Loucy (cell line): ENCODE results near the gene KAT6B.
A peak's percentile ranks its signal among the peaks of the same experiment; 100 is the strongest.

Source experiments
- H2AFZ ChIP-seq: fragments of 200-600 bp; sonication (generic); 2 replicates; pipeline ENCODE4 v1.6.0; 2016; ENCODE audit warnings: antibody characterized with exemption, mild to moderate bottlenecking, low read length, moderate library complexity
- H3F3A ChIP-seq: fragments of 200-600 bp; 2 replicates; pipeline ENCODE4 v1.6.0; 2016; ENCODE audit warnings: antibody characterized with exemption, low read depth, mild to moderate bottlenecking
- H3K27me3 ChIP-seq: fragments of 200-600 bp; sonication (generic); 2 replicates; pipeline ENCODE4 v1.6.1; 2014; ENCODE audit warnings: low read length, mild to moderate bottlenecking; ENCODE audit not compliant: insufficient read depth, poor library complexity, severe bottlenecking
- H3K36me3 ChIP-seq: fragments of 200-600 bp; sonication (generic); 2 replicates; pipeline ENCODE4 v1.6.1; 2016; ENCODE audit warnings: low read length; ENCODE audit not compliant: insufficient read depth
- H3K4me1 ChIP-seq: fragments of 200-600 bp; sonication (generic); 2 replicates; pipeline ENCODE4 v1.5.1; 2014; ENCODE audit warnings: low read length, mild to moderate bottlenecking; ENCODE audit not compliant: insufficient read depth, poor library complexity, severe bottlenecking
- H3K4me2 ChIP-seq: fragments of 200-600 bp; sonication (generic); 2 replicates; pipeline ENCODE4 v1.6.0; 2014; ENCODE audit warnings: antibody characterized with exemption, low read length, low read depth, mild to moderate bottlenecking; ENCODE audit not compliant: poor library complexity, severe bottlenecking
- H3K4me3 ChIP-seq: fragments of 200-600 bp; sonication (generic); 2 replicates; pipeline ENCODE4 v1.5.1; 2014; ENCODE audit warnings: low read length, mild to moderate bottlenecking, mixed read lengths; ENCODE audit not compliant: poor library complexity, severe bottlenecking
- H3K79me2 ChIP-seq: fragments of 200-600 bp; sonication (generic); 2 replicates; pipeline ENCODE4 v1.6.1; 2014; ENCODE audit warnings: low read length; ENCODE audit not compliant: insufficient read depth
- H3K9ac ChIP-seq: fragments of 200-600 bp; sonication (generic); 2 replicates; pipeline ENCODE4 v1.6.0; 2014; ENCODE audit warnings: mild to moderate bottlenecking, low read depth, low read length, moderate library complexity; ENCODE audit not compliant: poor library complexity, severe bottlenecking
- H3K9me2 ChIP-seq: fragments of 200-600 bp; sonication (generic); replicated peaks from 2 replicates; pipeline ENCODE4 v1.6.1; 2016; ENCODE audit warnings: low read depth, low read length, mixed read lengths
- H3K9me3 ChIP-seq: fragments of 200-600 bp; sonication (generic); 2 replicates; pipeline ENCODE4 v1.6.1; 2014; ENCODE audit warnings: mild to moderate bottlenecking, antibody characterized with exemption, low read length, low read depth; ENCODE audit not compliant: insufficient read depth
- H4K20me1 ChIP-seq: fragments of 200-600 bp; sonication (generic); 2 replicates; pipeline ENCODE4 v1.6.0; 2014; ENCODE audit warnings: antibody characterized with exemption, low read length, mild to moderate bottlenecking; ENCODE audit not compliant: insufficient read depth, poor library complexity, severe bottlenecking
- CTCF ChIP-seq: fragments of 200-600 bp; sonication (generic); conservative IDR thresholded peaks from 2 replicates; pipeline ENCODE4 v1.5.1; 2014; ENCODE audit warnings: mild to moderate bottlenecking, antibody characterized with exemption, low read length
- EZH2phosphoT487 ChIP-seq: fragments of 200-600 bp; IDR thresholded peaks from 2 replicates; pipeline ENCODE4 v1.6.1; 2018; ENCODE audit warnings: antibody characterized with exemption, mild to moderate bottlenecking, moderate library complexity, borderline replicate concordance

KAT6B gene

DNA sequence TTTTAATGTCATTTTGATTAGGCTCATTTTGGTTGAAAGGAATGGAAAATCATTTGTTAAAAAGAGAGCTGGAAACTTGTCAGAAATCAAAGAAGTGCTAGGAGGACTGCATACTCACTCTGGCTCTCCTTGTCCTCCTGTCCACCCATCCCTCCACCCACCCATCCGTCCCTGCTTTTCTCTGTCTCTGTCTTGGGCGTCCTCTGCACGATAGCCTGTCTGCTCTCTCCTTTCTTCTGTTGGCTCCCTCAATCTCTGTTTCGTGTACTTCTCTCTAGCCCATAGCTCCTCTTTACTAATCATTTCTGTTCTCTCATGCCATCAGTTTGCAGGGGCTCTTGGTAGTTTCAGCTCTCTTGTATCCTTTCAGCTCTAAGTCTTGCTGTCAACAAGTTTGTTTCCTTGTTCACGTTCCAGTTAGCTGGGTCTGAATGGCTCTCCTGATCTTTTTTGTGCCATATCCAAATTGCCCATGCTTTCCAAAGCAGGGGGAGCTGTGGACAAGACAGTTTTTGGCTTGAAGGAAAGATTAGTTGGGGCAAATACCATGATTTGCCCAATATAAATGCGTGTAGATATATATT, 75.6 kb downstream of the KAT6B start:
- no peaks in the 10 kb centered on the region for H3K9me2 ChIP-seq
- no peak overlapping the region for H3K4me3 ChIP-seq
- peaks cover 93% of the 10 kb centered on the region for H3K4me1 ChIP-seq
- no peak for TF ChIP-seq EZH2phosphoT487
- no peak for TF ChIP-seq CTCF
- H4K20me1 ChIP-seq: peaks cover 17% of the 10 kb centered on the region
- peaks cover 92% of the 10 kb centered on the region for H3K79me2 ChIP-seq
- no peaks in the 10 kb centered on the region for H3K27me3 ChIP-seq
- no peaks in the 10 kb centered on the region for H3K36me3 ChIP-seq
- no peak overlapping the region for H2AFZ ChIP-seq
- peaks cover 18% of the 10 kb centered on the region for H3F3A ChIP-seq
- H3K4me2 ChIP-seq: no peak overlapping the region
- no peak overlapping the region for H3K9ac ChIP-seq
- H3K9me3 ChIP-seq: no peaks in the 10 kb centered on the region

DNA sequence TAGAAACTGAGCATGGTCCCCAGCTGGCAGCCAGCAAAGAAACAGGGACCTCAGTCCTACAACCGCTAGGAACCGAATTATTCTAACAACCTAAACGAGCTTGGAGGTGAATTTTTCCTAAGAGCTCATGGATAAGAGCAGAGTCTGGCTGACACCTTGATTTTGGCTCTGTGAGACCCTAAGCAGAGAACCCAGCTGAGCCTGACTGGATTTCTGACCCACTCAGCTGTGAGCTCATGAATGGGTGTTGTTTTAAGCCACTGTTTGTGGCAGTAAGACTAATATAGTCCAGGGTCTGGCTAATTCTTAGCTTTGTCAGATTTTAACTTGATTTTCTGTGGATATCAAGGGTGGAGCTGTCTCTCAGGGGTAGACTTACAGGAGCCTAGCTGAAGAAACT, 77.1 kb downstream of the KAT6B start:
- Histone ChIP-seq H3K9me2 (no peaks in the 10 kb centered on the region), H3F3A (peaks cover 17% of the 10 kb centered on the region), H3K4me1 (peaks cover 93% of the 10 kb centered on the region), H3K27me3 (no peaks in the 10 kb centered on the region), H3K4me2 (no peak overlapping the region), H3K4me3 (no peak overlapping the region), H2AFZ (no peak overlapping the region), H3K9me3 (no peaks in the 10 kb centered on the region), H3K36me3 (no peaks in the 10 kb centered on the region), H3K79me2 (peaks cover 92% of the 10 kb centered on the region), H4K20me1 (peaks cover 4% of the 10 kb centered on the region), H3K9ac (no peak overlapping the region)
- TF ChIP-seq EZH2phosphoT487 (no peak), CTCF (no peak)

GRCh38 chr10:74906611-74907198, 80.3 kb downstream of the KAT6B start:
- Histone ChIP-seq H3K4me1 (peaks cover 92% of the 10 kb centered on the region), H3F3A (peaks cover 15% of the 10 kb centered on the region), H3K9ac (peak overlapping the region; percentile 64), H3K36me3 (no peaks in the 10 kb centered on the region), H2AFZ (no peak overlapping the region), H3K4me2 (peak overlapping the region; percentile 74), H3K79me2 (peaks cover 93% of the 10 kb centered on the region), H3K9me3 (no peaks in the 10 kb centered on the region), H3K9me2 (no peaks in the 10 kb centered on the region), H4K20me1 (peaks cover 3% of the 10 kb centered on the region), H3K4me3 (peak overlapping the region; percentile 59), H3K27me3 (no peaks in the 10 kb centered on the region)
- no peak for TF ChIP-seq EZH2phosphoT487
- TF ChIP-seq CTCF: no peak
